T-helper 17 cell (primary cell): ENCODE data around the gene ANKS6. TPM values are rescaled to one million over a fixed set of nuclear protein-coding genes. Genes with fewer than 3 reads are reported as not detected.

ENCODE experiments used
- ATAC-seq: fragments of 150-1000 bp; cut with Tn5 transposase; 2 replicates; pipeline ENCODE4 v1.10.0; 2021; ENCODE audit warnings: mild to moderate bottlenecking, moderate library complexity
- DNase-seq, 3 donors: peaks; one replicate each; pipeline versions ENCODE4 v3.0.0 to v3.0.0-alpha.2; 2020 to 2021
- H3K9me3 ChIP-seq: one replicate; pipeline ENCODE4 v1.7.0; 2013; ENCODE audit warnings: low read length, mild to moderate bottlenecking; ENCODE audit not compliant: control insufficient read depth, poor library complexity, severe bottlenecking
- H3K27ac Mint-ChIP-seq: one replicate; pipeline ENCODE4 v1.8.0; 2022; ENCODE audit warnings: mild to moderate bottlenecking, moderate library complexity, mixed read lengths
- H3K27me3 Mint-ChIP-seq: one replicate; pipeline ENCODE4 v1.8.0; 2022; ENCODE audit warnings: mixed read lengths
- H3K36me3 Mint-ChIP-seq: one replicate; pipeline ENCODE4 v1.8.0; 2022; ENCODE audit warnings: low read depth, mixed read lengths
- H3K4me1 Mint-ChIP-seq: one replicate; pipeline ENCODE4 v1.8.0; 2022; ENCODE audit warnings: mild to moderate bottlenecking, mixed read lengths
- H3K4me3 Mint-ChIP-seq: one replicate; pipeline ENCODE4 v1.8.0; 2022; ENCODE audit warnings: mild to moderate bottlenecking, moderate library complexity, mixed read lengths
- total RNA-seq, 4 donors: library from RNA in 2 of 4; stranded (reverse) in 2 of 4; gene quantifications; one replicate each; pipeline ENCODE4 v1.2.3 and lab custom pipeline; 2022 to 2026

ANKS6 gene
- total RNA-seq, 2 donors from 2014 or later = 9.6 to 10.0 TPM

DNA sequence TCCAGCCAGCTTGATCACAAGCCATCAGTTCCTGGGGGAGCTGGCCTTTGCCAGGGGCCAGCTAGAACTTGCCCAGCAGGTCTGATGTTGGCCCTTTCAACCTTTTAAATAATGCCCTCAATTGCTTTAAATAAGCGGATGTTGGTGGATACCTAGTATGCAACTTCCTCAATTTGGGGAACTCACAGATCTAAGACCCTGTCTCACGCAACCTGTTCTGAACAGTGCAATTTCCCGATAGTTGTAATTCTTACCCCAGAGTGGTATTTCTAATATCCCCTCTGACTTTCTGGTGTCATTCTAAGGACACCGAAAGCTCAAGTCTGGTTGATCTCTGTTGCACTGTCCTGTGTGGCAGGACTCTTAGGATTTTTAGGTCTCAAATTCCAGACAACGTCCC lies 34.2 kb upstream of the ANKS6 start:
- Mint-ChIP-seq H3K27me3 (no peaks in the 10 kb centered on the region), H3K4me3 (no peak overlapping the region), H3K36me3 (peaks cover 19% of the 10 kb centered on the region), H3K4me1 (peaks cover 8% of the 10 kb centered on the region), H3K27ac (no peak overlapping the region)
- ATAC-seq = no peak
- no peak for DNase-seq
- no peaks in the 10 kb centered on the region for H3K9me3 ChIP-seq

DNA sequence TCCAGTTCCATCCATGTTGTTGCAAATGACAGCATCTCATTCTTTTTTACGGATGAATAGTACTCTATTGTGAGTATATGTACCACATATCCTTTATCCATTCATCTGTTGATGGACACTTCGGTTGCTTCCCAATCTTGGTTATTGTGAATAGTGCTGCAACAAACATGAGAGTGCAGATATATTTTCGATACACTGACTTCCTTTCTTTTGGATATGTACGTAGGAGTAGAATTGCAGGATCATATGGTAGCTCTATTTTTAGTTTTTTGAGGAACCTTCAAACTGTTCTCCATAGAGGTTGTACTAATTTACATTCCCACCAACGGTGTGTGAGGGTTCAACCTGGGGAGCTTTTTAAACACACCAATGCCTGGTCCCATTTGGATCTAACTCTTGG lies 33.4 kb upstream of the ANKS6 start:
- ATAC-seq (no peak), DNase-seq (no peak)
- Mint-ChIP-seq H3K4me3 (no peak overlapping the region), H3K27me3 (no peaks in the 10 kb centered on the region), H3K36me3 (peaks cover 14% of the 10 kb centered on the region), H3K27ac (no peak overlapping the region), H3K4me1 (peaks cover 8% of the 10 kb centered on the region)
- H3K9me3 ChIP-seq = no peaks in the 10 kb centered on the region

DNA sequence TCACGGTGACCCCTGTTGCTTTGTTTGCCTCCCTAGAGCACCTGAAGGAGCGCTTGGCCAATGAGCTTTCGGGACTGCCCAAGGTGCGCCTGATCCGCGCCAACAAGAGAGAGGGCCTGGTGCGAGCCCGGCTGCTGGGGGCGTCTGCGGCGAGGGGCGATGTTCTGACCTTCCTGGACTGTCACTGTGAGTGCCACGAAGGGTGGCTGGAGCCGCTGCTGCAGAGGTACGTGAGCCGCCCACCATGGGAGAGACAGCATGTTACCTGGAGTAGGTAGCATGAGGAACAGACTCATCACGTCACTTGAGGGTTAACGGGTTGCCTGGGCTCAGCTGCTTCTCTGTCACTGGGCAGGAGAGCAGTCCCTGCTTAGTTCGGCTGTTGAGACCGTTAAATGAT lies 30.4 kb upstream of the ANKS6 start:
- H3K4me1 Mint-ChIP-seq = peaks cover 12% of the 10 kb centered on the region
- DNase-seq (no peak), ATAC-seq (no peak)
- H3K9me3 ChIP-seq = no peaks in the 10 kb centered on the region
- peak overlapping the region; percentile 49 for H3K27ac Mint-ChIP-seq
- peaks cover 6% of the 10 kb centered on the region for H3K36me3 Mint-ChIP-seq
- no peaks in the 10 kb centered on the region for H3K27me3 Mint-ChIP-seq
- H3K4me3 Mint-ChIP-seq = no peak overlapping the region

DNA sequence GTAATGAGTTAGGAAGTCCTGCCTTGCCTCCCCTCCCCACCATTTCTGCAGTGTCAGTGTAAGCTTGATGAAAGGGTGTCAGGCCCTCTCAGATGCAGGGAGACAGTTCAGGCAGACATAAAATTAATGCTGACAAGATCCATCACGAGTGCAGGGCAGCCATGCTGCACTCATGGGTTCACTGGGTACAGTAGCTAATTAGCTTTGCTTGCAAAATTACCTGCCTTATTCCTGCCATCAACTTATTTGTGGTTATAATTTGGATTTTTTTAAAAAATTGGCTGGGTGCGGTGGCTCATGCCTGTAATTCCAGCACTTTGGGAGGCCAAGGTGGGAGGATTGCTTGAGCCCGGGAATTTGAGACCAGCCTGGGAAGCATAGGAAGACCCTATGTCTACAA lies 29.1 kb upstream of the ANKS6 start:
- Mint-ChIP-seq H3K27ac (no peak overlapping the region), H3K36me3 (peaks cover 8% of the 10 kb centered on the region), H3K4me1 (peaks cover 14% of the 10 kb centered on the region), H3K4me3 (no peak overlapping the region), H3K27me3 (no peaks in the 10 kb centered on the region)
- no peaks in the 10 kb centered on the region for H3K9me3 ChIP-seq
- DNase-seq (no peak), ATAC-seq (no peak)

DNA sequence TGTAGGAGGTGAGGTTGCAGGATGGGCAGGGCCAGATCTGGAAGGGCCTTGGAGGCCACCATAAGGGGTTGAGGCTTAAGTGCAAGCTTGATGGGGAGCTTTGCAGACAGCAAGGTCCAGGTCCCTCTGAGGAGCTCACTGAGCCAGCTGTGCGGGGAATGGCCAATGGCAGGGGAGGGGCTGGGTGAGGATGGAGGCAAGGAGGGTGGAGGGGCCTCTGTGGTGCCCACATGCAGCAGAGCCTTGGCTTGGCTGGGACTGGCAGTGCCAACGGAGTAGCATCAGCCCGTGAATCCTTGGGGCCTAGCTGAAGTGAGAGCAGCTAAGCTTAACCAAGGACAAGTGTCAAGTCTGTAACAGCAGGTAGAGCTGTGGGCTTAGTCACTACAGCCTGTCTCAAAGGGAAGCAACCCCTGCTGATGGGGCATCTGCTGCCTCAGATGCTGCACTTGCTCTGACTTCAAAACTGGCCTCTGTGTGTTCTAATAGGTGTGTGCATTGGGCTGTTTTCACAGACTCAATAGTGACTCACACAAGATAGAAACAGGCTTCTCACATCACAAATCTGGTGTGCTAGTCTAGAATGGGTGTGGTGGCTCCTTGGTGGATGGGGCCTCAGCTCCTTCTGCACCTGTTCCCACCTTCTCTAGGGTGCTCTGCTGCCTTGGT lies 27.4 kb upstream of the ANKS6 start:
- Mint-ChIP-seq H3K4me3 (no peak overlapping the region), H3K27me3 (no peaks in the 10 kb centered on the region), H3K36me3 (peaks cover 3% of the 10 kb centered on the region), H3K27ac (no peak overlapping the region), H3K4me1 (peaks cover 17% of the 10 kb centered on the region)
- ATAC-seq (no peak), DNase-seq (no peak)
- no peaks in the 10 kb centered on the region for H3K9me3 ChIP-seq

DNA sequence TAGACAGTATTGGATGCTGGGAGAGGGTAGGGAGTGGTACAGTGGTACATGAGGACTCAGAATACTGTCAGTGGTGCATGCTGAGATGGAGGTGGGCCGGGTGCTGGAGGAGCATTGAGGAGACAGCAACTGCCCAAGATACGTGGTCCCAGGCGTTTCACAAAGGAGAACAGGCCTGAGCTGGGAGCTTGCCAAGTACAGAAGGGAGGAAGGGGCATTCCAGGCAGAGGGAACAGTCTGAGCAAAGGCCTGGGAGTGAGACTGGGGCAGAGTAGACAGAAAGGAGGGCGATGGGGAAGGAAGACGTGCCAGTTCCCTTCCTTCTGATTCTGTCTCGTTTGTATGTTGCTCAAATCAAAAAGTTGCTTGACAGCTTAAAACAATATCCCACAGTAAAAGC lies 26.3 kb upstream of the ANKS6 start:
- DNase-seq (no peak), ATAC-seq (no peak)
- Mint-ChIP-seq H3K27me3 (no peaks in the 10 kb centered on the region), H3K4me1 (peaks cover 15% of the 10 kb centered on the region), H3K36me3 (peaks cover 3% of the 10 kb centered on the region), H3K4me3 (no peak overlapping the region), H3K27ac (no peak overlapping the region)
- no peaks in the 10 kb centered on the region for H3K9me3 ChIP-seq

DNA sequence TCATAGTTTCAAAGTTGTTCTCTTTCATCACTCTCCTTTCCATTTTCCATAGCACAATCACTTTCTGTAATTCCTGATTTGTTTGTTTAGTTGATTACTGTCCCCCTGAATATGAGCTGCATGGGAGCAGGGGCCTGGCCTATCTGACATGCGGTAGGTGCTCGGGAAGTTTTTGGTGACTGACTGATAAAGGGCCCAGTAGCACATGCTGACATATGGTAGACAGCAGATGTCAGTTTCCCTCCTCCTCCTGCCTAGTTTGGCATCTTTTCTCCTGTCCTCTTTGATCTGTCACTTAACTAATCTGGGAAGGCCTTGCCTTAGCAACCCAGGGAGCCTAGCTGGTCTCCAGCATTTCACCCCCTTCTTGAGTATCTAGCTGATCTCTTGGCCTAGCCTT lies 25.5 kb upstream of the ANKS6 start:
- DNase-seq (no peak), ATAC-seq (no peak)
- H3K9me3 ChIP-seq = no peaks in the 10 kb centered on the region
- H3K27ac Mint-ChIP-seq = no peak overlapping the region
- H3K27me3 Mint-ChIP-seq = no peaks in the 10 kb centered on the region
- H3K4me3 Mint-ChIP-seq = no peak overlapping the region
- peaks cover 15% of the 10 kb centered on the region for H3K4me1 Mint-ChIP-seq
- peaks cover 3% of the 10 kb centered on the region for H3K36me3 Mint-ChIP-seq

DNA sequence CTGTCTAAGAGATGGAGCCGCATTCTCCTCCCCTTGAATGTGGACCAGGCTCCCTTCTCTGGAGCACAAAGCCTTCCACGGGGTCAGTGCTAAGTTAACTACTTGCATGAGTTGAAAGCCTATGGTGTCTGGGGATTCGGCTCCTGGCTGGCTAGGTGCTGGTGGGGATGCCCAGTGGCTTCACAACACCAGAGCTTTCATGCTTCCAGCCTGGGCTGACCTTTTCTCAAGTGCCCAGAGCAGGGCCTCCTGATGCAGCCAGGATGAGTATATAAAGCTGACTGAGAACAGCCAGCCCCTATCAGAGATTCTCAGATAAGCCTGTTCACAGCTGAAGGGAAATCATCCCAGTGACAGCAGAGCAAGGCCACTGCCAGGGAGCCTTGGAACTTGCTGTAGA lies 22.9 kb upstream of the ANKS6 start:
- no peak overlapping the region for H3K27ac Mint-ChIP-seq
- DNase-seq = no peak
- no peak for ATAC-seq
- H3K4me1 Mint-ChIP-seq = peaks cover 15% of the 10 kb centered on the region
- H3K9me3 ChIP-seq = no peaks in the 10 kb centered on the region
- no peak overlapping the region for H3K4me3 Mint-ChIP-seq
- H3K36me3 Mint-ChIP-seq = peaks cover 3% of the 10 kb centered on the region
- no peaks in the 10 kb centered on the region for H3K27me3 Mint-ChIP-seq

DNA sequence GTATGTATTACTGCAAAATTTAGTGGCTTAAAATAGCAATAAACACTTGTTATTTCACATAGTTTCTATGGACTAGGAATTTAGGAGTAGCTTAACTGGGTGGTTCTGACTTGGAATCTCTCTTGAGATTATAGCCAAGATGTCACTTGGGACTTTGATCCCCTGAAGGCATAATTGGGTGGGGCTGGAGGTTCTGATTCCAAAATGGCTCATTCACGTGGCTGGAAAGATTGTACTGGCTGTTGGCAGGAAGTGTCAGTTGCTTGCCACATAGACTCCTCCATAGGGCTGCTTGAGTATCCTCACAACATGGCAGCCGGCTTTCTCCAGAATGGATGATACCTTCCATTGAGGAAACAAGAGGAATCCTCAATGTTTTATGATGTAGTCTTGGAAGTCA lies 22.4 kb upstream of the ANKS6 start:
- H3K4me1 Mint-ChIP-seq = peaks cover 15% of the 10 kb centered on the region
- no peak overlapping the region for H3K27ac Mint-ChIP-seq
- no peaks in the 10 kb centered on the region for H3K27me3 Mint-ChIP-seq
- DNase-seq (no peak), ATAC-seq (no peak)
- peaks cover 5% of the 10 kb centered on the region for H3K36me3 Mint-ChIP-seq
- H3K9me3 ChIP-seq = no peaks in the 10 kb centered on the region
- H3K4me3 Mint-ChIP-seq = no peak overlapping the region

DNA sequence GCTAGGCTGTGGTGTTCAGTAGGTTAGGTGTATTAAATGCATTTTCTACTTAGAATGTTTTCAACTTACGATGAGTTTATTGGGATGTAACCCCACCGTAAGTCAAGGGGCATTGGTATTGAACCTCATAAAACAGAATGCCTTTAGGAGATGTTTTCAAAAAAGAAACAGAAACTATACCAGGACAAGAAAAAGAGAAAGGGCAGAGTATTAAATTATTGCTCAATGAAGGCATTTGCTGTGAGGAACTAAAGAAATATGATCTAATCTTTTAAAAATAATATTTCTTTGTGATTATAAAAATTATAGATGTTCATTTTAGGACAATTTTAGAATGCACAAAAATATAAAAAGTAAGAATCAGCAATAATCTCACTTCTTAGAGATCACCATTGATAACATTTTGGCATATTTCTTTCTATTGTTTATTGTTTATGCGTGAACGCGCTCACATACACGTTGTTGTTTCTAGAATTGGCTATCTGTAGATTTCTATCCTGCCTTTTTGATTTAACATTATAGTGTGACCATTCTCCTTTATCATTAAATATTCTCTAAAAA lies 19.1 kb upstream of the ANKS6 start:
- H3K27me3 Mint-ChIP-seq = no peaks in the 10 kb centered on the region
- no peak overlapping the region for H3K27ac Mint-ChIP-seq
- ATAC-seq (no peak), DNase-seq (no peak)
- peaks cover 2% of the 10 kb centered on the region for H3K36me3 Mint-ChIP-seq
- no peak overlapping the region for H3K4me3 Mint-ChIP-seq
- peaks cover 6% of the 10 kb centered on the region for H3K4me1 Mint-ChIP-seq
- no peaks in the 10 kb centered on the region for H3K9me3 ChIP-seq

DNA sequence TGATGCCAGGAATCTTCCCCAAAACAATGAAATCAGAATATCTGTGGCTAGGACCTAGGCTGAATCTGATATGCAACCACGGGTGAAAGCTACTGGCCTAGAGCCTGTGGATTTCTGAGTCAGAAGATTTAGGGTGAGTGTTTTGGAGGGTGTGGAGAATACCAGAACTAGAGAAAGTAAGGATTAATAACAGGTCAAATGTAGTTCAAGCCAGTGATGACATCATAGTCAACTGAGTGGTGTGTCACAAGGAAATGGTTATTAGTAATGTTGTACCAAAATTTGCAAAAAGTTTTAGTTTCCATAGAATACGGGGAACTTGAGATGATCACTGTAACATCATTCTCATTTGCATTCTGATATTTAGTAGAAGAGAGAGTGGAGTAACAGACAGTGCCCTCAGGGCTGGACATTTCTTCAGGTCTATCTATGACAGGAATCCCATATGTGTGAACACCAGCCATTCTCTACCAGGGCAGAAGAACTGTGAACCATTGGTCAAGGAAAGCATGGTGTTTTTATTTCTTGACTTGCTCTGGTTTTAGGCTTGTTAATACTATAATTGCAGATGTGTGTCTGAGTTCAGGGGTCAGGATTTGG lies 14.8 kb upstream of the ANKS6 start:
- no peak overlapping the region for H3K4me3 Mint-ChIP-seq
- H3K36me3 Mint-ChIP-seq = peaks cover 2% of the 10 kb centered on the region
- no peak for ATAC-seq
- H3K9me3 ChIP-seq = no peaks in the 10 kb centered on the region
- DNase-seq = no peak
- H3K27me3 Mint-ChIP-seq = peaks cover under 1% of the 10 kb centered on the region
- no peak overlapping the region for H3K27ac Mint-ChIP-seq
- H3K4me1 Mint-ChIP-seq = peaks cover 23% of the 10 kb centered on the region

DNA sequence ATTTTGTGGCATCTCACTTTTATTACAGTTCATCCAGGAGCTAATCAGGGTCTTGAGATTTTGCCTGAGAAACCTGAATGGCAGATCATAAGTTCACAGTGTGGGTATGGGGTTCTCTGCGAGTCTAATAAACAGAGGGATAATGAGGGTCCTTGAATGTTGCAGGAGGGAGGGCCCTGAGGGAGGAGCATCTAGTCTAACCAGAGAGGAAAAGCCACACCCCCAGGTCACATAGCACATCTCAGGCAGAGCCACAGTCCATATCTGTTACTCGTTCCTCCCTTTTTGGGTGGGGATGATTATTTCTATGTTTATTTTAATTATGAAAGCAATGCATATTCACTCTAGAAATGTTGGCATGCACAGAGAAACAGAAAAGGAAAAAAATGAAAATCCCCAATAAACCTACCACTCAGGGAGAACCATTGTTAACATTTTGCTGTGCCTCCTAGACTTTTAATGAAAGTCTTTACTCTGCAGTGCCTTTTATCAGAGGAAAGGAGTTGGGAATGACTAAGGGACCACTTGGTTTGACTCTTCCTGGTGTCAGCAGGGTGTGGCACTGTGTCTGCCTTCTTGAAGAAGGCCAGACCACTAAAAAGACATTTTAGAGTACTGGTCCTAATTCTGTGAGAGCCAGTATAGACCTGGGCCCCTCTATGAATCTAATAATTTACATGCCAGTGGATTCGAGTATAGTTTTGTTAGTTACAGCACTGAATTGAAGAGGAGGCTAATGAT lies 13.9 kb upstream of the ANKS6 start:
- H3K4me1 Mint-ChIP-seq = peaks cover 23% of the 10 kb centered on the region
- no peak overlapping the region for H3K4me3 Mint-ChIP-seq
- peaks cover 7% of the 10 kb centered on the region for H3K27me3 Mint-ChIP-seq
- no peaks in the 10 kb centered on the region for H3K9me3 ChIP-seq
- DNase-seq (no peak), ATAC-seq (no peak)
- H3K27ac Mint-ChIP-seq = no peak overlapping the region
- H3K36me3 Mint-ChIP-seq = peaks cover 2% of the 10 kb centered on the region

DNA sequence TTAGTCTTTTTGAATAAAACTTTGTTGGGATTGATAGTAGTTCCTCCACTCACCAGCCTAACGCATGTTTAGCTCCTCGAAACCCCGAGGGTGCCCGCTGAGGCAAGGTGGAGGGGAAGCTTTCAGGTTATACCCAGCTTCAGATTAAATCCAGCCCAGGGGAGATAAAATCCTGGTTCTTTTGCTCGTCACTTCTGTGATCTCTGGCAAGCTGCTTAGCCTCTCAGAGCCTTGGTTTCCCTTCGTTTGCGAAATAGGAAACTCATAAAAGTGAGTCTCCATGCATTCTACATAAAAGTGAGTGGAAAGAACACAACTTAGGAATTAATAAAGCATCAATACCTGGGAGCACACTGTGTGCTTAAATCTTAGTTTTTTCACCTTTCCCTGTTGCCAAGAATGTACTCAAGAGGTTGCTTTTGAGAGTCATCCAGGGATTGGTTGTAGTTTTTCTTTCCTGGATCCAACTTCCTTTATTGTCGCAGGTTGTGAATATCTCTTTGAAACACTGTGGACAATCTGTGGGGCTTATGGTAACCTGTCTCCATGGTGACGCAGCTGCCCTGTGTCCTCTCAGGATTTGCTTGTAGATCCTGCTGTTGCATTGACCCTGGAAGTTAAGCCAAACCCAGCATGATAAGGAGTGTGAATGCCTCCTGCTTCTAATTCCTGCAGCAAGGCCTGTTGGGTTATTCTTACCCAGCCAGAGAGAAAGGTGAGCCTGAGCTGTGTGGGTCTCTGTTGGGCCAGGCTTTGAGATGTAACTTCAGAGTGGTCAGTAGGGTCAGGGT lies 13.2 kb upstream of the ANKS6 start:
- H3K36me3 Mint-ChIP-seq = peaks cover 2% of the 10 kb centered on the region
- ATAC-seq (no peak), DNase-seq (no peak)
- H3K27ac Mint-ChIP-seq = peak overlapping the region; percentile 60
- no peaks in the 10 kb centered on the region for H3K9me3 ChIP-seq
- peaks cover 23% of the 10 kb centered on the region for H3K4me1 Mint-ChIP-seq
- peak overlapping the region; percentile 90 for H3K4me3 Mint-ChIP-seq
- peaks cover 14% of the 10 kb centered on the region for H3K27me3 Mint-ChIP-seq
